ENCODE measurements around the gene SLC12A3. TPM values are rescaled to one million over a fixed set of nuclear protein-coding genes. Genes with fewer than 3 reads are reported as not detected.
"Not testable (repeated sequence)": the region's sequence is repeated elsewhere in the genome, so short reads cannot be mapped to it uniquely, and the experiment has no call there.

The SLC12A3 gene
- total and polyA plus RNA-seq, 2 experiments from 2014 or later, result not detected

- TF ChIP-seq EZH2phosphoT487 (IDR thresholded peaks at IDR 0.05; ENCODE audit: low read depth, severe bottlenecking, unreplicated experiment), result no peak
- no peak for TF ChIP-seq EZH2 (IDR thresholded peaks at IDR 0.05; ENCODE audit: borderline replicate concordance)
- TF ChIP-seq CTCF (IDR thresholded peaks at IDR 0.05; ENCODE audit: poor library complexity), result no peak
- no peak for DNase-seq (ENCODE audit: low spot score)
- H3K4me1 ChIP-seq (ENCODE audit: insufficient read depth), result no peaks in the 10 kb centered on the region
- H3K9me2 ChIP-seq (replicated peaks; ENCODE audit: insufficient read depth), result no peaks in the 10 kb centered on the region
- H3K27me3 ChIP-seq, result no peaks in the 10 kb centered on the region
- H3K4me3 ChIP-seq, result no peak overlapping the region
- no peaks in the 10 kb centered on the region for H3K36me3 ChIP-seq (replicated peaks; ENCODE audit: insufficient read depth, low read depth)
- no peak overlapping the region for H2AFZ ChIP-seq
- 95% methylated on average over 2 of the region's 2 CpGs for WGBS (ENCODE audit: low lambda C conversion rate, missing lambda C conversion rate)
- no peak overlapping the region for H3K27ac ChIP-seq
- no peaks in the 10 kb centered on the region for H3K9me3 ChIP-seq (ENCODE audit: low read depth)
- no peaks in the 10 kb centered on the region for H3K79me2 ChIP-seq
- H3K4me2 ChIP-seq, result no peak overlapping the region
- H4K20me1 ChIP-seq (ENCODE audit: insufficient read depth, poor library complexity, severe bottlenecking), result no peaks in the 10 kb centered on the region
These were observed 18.6 kb downstream of the SLC12A3 start for GRCh38 chr16:56883586-56883985.

GRCh38 chr16:56884026-56884582 lies 19.1 kb downstream of the SLC12A3 start:
- no peak overlapping the region for H3K27ac ChIP-seq
- H3K36me3 ChIP-seq (replicated peaks; ENCODE audit: insufficient read depth, low read depth), result no peaks in the 10 kb centered on the region
- TF ChIP-seq EZH2 (IDR thresholded peaks at IDR 0.05; ENCODE audit: borderline replicate concordance), result no peak
- TF ChIP-seq CTCF (IDR thresholded peaks at IDR 0.05; ENCODE audit: poor library complexity), result no peak
- TF ChIP-seq EZH2phosphoT487 (IDR thresholded peaks at IDR 0.05; ENCODE audit: low read depth, severe bottlenecking, unreplicated experiment), result no peak
- no peak overlapping the region for H3K4me3 ChIP-seq
- no peaks in the 10 kb centered on the region for H3K9me3 ChIP-seq (ENCODE audit: low read depth)
- H3K79me2 ChIP-seq, result no peaks in the 10 kb centered on the region
- no peaks in the 10 kb centered on the region for H3K4me1 ChIP-seq (ENCODE audit: insufficient read depth)
- WGBS (ENCODE audit: low lambda C conversion rate, missing lambda C conversion rate), result 95% methylated on average over 11 of the region's 14 CpGs
- no peaks in the 10 kb centered on the region for H3K9me2 ChIP-seq (replicated peaks; ENCODE audit: insufficient read depth)
- no peak overlapping the region for H2AFZ ChIP-seq
- no peak for DNase-seq (ENCODE audit: low spot score)
- no peaks in the 10 kb centered on the region for H3K27me3 ChIP-seq
- H4K20me1 ChIP-seq (ENCODE audit: insufficient read depth, poor library complexity, severe bottlenecking), result no peaks in the 10 kb centered on the region
- no peak overlapping the region for H3K4me2 ChIP-seq

GRCh38 chr16:56884929-56885328 lies 19.9 kb downstream of the SLC12A3 start:
- H3K9me2 ChIP-seq (replicated peaks; ENCODE audit: insufficient read depth); H3K4me3 ChIP-seq; H3K27ac ChIP-seq; DNase-seq (ENCODE audit: low spot score); H2AFZ ChIP-seq; H3K9me3 ChIP-seq (ENCODE audit: low read depth); H3K79me2 ChIP-seq; H3K36me3 ChIP-seq (replicated peaks; ENCODE audit: insufficient read depth, low read depth); H3K4me2 ChIP-seq; H4K20me1 ChIP-seq (ENCODE audit: insufficient read depth, poor library complexity, severe bottlenecking); H3K4me1 ChIP-seq (ENCODE audit: insufficient read depth); H3K27me3 ChIP-seq: not testable (repeated sequence)
- 91% methylated on average over 12 of the region's 13 CpGs for WGBS (ENCODE audit: low lambda C conversion rate, missing lambda C conversion rate)

GRCh38 chr16:56885446-56886162 lies 20.6 kb downstream of the SLC12A3 start:
- Histone ChIP-seq H2AFZ (no peak overlapping the region), H3K4me1 (ENCODE audit: insufficient read depth) (no peaks in the 10 kb centered on the region), H4K20me1 (ENCODE audit: insufficient read depth, poor library complexity, severe bottlenecking) (no peaks in the 10 kb centered on the region), H3K4me2 (no peak overlapping the region), H3K27me3 (no peaks in the 10 kb centered on the region), H3K9me2 (replicated peaks; ENCODE audit: insufficient read depth) (no peaks in the 10 kb centered on the region), H3K79me2 (no peaks in the 10 kb centered on the region), H3K27ac (no peak overlapping the region), H3K9me3 (ENCODE audit: low read depth) (no peaks in the 10 kb centered on the region), H3K4me3 (no peak overlapping the region), H3K36me3 (replicated peaks; ENCODE audit: insufficient read depth, low read depth) (no peaks in the 10 kb centered on the region)
- DNase-seq (ENCODE audit: low spot score), result no peak
- TF ChIP-seq EZH2 (IDR thresholded peaks at IDR 0.05; ENCODE audit: borderline replicate concordance) (no peak), EZH2phosphoT487 (IDR thresholded peaks at IDR 0.05; ENCODE audit: low read depth, severe bottlenecking, unreplicated experiment) (no peak), CTCF (IDR thresholded peaks at IDR 0.05; ENCODE audit: poor library complexity) (no peak)
- WGBS (ENCODE audit: low lambda C conversion rate, missing lambda C conversion rate), result 88% methylated on average over 9 of the region's 9 CpGs

Data from hepatocyte (in vitro differentiated cells).